GM19324 (cell line): ENCODE results near the gene DIP2A.

Experiments
- ATAC-seq: cut with Tn5 transposase; IDR thresholded peaks from one replicate; pipeline ENCODE4 v1.9.1; 2021; ENCODE audit warnings: mild to moderate bottlenecking, moderate library complexity; ENCODE audit not compliant: unreplicated experiment, low FRiP score

The DIP2A gene

DNA sequence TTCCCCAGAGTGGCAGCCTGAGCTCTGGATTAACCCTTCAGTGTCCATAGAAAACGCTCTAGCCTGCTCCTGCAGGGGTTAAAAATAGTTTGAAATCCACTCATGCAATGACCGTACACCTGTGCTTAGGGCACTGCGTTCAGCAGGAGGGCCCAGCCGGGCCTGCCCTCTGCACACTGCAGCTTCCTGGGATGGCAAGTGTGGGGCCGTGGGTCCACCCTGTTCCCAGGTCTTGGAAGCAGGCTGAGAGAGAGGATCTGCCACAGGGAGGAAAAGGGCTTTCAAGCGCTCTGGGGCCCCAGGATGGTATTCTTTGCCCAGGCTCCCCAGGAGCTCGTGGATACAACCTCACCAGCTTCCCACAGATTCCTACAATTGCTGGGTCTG lies 147.7 kb downstream of the DIP2A start:
- ATAC-seq = no peak

DNA sequence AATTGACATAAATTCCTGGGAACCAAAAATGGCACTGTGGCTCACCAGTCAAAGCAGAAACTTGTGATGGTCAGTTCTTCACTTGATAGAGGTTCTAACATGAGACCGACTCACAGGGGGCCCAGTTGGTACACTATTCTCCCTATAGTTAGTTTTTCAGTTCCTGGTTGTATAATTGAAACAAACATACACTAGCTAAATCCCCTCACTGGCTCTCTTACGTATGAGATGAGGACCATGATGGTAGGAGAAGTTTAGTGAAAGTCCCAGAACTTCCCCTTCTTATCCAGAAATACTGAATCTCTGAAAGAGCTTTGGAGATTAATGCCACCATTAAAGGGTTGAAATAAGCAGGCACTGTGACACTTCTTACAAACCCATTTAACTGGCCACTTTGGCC lies 148.9 kb downstream of the DIP2A start:
- ATAC-seq = no peak

DNA sequence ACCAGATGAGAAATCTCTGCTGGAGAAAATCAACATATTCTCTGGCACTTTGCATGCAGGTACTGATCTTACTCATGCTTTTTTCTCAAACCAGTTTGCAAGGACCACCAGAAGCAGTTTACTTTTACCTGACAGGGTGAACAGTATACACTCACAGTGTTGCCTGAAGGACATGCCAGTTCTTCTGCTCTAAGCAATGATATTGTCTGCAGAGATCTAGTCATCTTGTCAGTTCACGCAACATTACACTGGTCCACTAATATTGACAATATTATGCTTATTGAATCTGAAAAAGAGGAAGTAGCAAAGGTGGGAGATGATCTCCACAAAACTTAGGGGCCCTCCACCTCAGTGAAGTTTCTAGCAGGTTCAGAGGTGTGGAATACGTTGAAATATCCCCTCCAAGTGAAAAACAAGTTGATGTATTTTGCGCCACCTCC lies 150.0 kb downstream of the DIP2A start:
- ATAC-seq = no peak

DNA sequence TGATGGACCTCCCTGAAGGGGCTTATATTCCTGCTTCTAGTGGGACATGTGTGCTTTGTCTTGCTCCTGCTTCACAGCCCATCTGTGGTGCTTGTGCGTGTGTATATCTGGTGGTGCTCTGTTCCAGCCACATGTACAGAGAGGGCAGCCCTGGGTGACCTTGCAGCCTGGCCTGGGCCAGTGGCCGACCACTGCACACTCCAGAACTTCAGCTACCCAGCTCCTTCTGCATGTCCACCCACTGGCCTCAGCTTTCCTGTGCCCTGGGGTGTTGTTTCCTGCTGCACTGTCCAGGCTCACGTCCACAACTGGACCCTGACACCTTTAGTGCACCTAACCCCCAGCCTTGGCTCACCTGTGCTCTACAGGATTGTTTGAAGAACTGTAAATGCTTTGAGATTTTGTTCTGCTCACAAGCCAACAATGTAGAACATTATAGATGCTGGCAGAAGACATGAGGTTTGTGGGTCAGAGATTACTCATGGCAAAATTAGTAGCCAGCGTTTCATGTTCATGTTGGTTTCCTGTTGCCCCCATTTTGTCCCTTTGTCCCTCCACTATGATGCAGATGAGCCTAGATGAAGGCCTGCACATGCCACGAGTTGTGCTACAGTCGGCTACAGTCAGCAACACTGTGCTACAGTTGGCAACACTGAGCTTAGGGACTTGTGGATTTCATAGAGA lies 151.5 kb downstream of the DIP2A start:
- no peak for ATAC-seq

DNA sequence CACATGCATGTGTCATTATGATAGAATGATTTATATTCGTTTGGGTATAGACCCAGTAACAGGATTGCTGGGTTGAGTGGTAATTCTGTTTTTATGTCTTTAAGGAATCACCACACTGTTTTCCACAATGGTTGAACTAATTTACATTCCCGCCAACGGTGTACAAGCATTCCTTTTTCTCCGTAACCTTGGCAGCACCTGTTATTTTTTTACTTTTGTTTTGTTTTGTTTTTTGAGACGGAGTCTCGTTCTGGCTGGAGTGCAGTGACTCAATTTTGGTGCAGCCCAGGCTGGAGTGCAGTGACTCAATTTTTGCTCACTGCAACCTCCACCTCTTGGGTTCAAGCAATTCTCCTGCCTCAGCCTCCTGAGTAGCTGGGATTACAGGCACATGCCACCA lies 154.7 kb downstream of the DIP2A start:
- no peak for ATAC-seq

DNA sequence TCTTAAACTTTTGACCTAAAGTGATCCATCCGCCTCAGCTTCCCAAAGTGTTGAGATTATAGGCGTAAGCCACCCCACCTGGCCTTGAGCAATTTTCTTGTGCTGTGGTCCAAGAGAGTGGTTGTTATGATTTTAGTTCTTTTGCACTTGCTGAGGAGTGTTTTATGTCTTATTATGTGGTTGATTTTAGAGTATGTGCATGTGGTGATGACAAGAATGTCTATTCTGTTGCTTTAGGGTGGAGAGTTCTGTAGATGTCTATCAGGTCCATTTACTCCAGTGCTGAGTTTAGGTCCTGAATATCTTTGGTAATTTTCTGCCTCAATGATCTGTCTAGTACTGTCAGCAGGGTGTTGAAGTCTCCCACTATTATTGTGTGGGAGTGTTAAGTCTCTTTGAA lies 157.4 kb downstream of the DIP2A start:
- ATAC-seq = no peak

DNA sequence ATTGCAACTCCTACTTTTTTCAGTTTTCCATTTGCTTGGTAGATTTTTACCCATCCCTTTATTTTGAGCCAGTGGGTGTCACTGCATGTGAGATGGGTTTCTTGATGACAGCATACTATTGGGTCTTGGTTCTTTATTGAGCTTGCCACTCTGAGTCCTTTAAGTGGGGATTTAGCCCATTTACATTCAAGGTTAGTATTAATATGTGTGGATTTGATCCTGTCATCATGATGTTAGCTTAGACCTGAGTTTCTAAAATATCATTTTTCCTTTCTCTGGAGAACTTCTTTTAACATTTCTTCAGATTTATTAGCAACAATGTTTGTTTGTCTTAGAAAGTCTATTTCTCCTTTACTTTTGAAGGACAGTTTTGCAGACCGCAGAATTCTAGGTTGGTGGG lies 158.0 kb downstream of the DIP2A start:
- ATAC-seq = no peak

DNA sequence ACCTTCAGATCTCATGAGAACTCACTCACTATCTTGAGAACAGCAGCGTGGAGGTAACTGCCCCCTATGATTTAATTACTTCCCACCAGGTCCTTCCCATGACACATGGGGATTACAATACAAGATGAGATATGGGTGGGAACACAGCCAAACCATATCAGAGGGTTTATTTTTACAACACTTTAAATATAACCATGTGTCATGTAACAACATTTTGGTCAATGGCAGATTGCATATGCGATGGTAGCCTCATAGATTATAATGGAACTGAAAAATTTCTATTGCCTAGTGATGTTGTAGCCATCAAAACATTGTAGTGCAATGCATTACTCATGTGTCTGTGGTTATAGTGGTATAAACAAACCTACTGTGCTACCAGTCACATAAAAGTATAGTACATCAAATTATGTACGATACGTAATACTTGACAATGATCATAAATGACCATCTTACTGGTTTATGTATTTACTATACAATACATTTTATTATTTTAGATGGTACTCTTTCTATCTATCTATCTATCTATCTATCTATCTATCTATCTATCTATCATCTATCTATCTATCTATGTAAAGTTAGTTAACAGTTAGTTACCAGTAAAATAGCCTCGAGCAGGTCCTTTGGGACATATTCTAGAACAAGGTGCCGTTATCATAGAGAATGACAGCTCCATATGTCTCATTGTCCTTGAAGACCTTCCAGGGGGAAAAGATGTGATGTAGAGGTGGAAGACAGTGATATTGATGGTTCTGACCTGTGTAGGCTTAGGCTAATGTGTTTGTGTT lies 158.8 kb downstream of the DIP2A start:
- ATAC-seq = no peak

DNA sequence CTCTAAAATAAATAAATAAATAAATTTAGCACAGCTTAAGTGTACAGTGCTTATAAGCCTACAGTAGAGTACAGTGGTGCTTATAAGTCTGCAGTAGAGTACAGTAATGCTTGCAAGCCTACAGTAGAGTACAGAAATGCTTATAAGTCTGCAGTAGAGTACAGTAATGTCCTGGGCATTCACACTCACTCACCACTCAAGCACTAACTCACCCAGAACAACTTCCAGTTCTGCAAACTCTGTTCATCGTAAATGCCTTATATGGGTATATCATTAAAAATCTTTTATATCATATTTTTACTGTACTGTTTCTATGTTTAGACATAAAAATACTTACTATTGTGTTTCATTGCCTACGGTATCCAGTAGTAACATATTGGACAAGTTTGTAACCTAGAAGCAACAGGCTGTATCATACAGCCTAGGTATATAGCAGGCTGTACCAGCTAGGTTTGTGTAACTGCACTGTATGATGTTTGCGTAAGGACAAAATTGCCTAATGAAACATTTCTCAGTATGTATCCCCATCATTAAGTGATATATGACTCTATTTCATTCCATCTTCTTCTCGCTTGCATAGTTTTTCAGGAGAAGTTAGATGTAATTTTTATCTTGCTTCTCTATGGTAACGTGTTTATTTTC lies 160.2 kb downstream of the DIP2A start:
- no peak for ATAC-seq
